DOHH2 (cell line): ENCODE results near the gene DDX59.

ENCODE experiments used
- EZH2phosphoT487 ChIP-seq: fragments of 200-600 bp; sonication (generic); IDR thresholded peaks from 2 replicates; pipeline ENCODE4 v1.6.1; 2017; ENCODE audit warnings: borderline replicate concordance, mild to moderate bottlenecking, antibody characterized with exemption, low read length, moderate library complexity, mixed read lengths
- TF ChIP-seq, protein P1 (sequence below): fragments of 200-600 bp; sonication (generic); IDR thresholded peaks from one replicate; pipeline ENCODE4 v1.5.1; 2014; ENCODE audit warnings: antibody characterized with exemption, mild to moderate bottlenecking, low read depth, low read length; ENCODE audit not compliant: poor library complexity, severe bottlenecking

DNA sequence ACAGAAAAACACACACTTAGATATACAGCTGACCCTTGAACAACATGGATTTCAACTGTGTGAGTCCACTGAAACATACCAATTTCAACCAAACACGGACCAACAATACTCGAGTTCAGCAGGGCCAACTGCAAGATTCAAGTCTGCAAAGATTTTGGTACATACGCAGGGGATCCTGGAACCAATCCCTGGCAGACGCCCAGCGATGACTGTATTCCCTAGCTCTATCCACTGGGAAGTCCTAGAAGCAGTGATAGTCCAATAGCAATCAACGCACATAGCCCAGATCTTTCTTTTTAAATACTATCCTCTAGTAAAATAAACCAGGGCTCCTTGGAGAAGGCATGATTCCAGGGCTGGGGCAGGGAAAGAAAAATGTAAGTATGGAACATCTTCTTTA, 9.0 kb downstream of the DDX59 start:
- TF ChIP-seq, protein P1, sequence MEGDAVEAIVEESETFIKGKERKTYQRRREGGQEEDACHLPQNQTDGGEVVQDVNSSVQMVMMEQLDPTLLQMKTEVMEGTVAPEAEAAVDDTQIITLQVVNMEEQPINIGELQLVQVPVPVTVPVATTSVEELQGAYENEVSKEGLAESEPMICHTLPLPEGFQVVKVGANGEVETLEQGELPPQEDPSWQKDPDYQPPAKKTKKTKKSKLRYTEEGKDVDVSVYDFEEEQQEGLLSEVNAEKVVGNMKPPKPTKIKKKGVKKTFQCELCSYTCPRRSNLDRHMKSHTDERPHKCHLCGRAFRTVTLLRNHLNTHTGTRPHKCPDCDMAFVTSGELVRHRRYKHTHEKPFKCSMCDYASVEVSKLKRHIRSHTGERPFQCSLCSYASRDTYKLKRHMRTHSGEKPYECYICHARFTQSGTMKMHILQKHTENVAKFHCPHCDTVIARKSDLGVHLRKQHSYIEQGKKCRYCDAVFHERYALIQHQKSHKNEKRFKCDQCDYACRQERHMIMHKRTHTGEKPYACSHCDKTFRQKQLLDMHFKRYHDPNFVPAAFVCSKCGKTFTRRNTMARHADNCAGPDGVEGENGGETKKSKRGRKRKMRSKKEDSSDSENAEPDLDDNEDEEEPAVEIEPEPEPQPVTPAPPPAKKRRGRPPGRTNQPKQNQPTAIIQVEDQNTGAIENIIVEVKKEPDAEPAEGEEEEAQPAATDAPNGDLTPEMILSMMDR: no peak
- TF ChIP-seq EZH2phosphoT487: no peak
